Testis (tissue), 2 donors: ENCODE measurements around the gene KIFAP3.

Experiments
- POLR2A ChIP-seq: fragments of 450-650 bp; IDR thresholded peaks from one replicate; pipeline ENCODE4 v1.6.1; 2017; ENCODE audit warnings: antibody characterized with exemption, mild to moderate bottlenecking, moderate library complexity
- TF ChIP-seq, protein P1 (sequence below), 3 experiments: fragments of 450-650 bp in 2 of 3; fragments of 200-600 bp in 1 of 3; sonication (generic) in 1 of 3; IDR thresholded peaks; one replicate each; pipeline ENCODE4 v1.5.1; 2016 to 2019; ENCODE audit warnings: antibody characterized with exemption in 3 of 3, mild to moderate bottlenecking in 2 of 3, moderate library complexity in 1 of 3

GRCh38 chr1:170074250-170075157 lies at the start of gene KIFAP3:
- TF ChIP-seq, protein P1, sequence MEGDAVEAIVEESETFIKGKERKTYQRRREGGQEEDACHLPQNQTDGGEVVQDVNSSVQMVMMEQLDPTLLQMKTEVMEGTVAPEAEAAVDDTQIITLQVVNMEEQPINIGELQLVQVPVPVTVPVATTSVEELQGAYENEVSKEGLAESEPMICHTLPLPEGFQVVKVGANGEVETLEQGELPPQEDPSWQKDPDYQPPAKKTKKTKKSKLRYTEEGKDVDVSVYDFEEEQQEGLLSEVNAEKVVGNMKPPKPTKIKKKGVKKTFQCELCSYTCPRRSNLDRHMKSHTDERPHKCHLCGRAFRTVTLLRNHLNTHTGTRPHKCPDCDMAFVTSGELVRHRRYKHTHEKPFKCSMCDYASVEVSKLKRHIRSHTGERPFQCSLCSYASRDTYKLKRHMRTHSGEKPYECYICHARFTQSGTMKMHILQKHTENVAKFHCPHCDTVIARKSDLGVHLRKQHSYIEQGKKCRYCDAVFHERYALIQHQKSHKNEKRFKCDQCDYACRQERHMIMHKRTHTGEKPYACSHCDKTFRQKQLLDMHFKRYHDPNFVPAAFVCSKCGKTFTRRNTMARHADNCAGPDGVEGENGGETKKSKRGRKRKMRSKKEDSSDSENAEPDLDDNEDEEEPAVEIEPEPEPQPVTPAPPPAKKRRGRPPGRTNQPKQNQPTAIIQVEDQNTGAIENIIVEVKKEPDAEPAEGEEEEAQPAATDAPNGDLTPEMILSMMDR (IDR thresholded peaks at IDR 0.05): peak; percentile 46 to 73 (median 67)
- TF ChIP-seq POLR2A: no peak
